CD4-positive, alpha-beta T cell treated with Interleukin-6 for 4 hours (primary cell): ENCODE data around the gene TRIM7.
"Not testable (repeated sequence)": the region's sequence is repeated elsewhere in the genome, so short reads cannot be mapped to it uniquely, and the experiment has no call there.

ENCODE experiments used
- DNase-seq: peaks from one replicate; pipeline ENCODE4 v3.0.0-alpha.2; 2020; ENCODE audit warnings: mixed read lengths

TRIM7 gene

DNA sequence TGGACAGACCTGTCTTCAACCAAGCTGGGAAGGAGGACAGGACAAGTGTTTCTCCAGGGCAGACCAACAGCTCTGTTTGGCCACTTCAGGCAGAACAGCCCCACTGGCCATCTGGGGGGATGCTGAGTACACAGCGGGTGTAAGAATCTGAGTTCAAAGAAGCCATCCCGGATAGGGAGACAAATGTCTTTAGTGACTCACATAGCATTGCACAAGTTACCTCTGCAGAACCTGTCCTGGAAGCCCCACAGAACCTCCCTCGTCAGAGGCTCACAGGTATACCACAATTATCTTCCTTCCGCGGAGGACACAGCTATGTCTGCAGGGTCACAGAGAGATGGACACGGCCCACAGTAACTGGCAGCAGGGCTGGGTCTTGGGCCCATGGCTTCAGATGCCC, 55.6 kb downstream of the TRIM7 start:
- no peak for DNase-seq

DNA sequence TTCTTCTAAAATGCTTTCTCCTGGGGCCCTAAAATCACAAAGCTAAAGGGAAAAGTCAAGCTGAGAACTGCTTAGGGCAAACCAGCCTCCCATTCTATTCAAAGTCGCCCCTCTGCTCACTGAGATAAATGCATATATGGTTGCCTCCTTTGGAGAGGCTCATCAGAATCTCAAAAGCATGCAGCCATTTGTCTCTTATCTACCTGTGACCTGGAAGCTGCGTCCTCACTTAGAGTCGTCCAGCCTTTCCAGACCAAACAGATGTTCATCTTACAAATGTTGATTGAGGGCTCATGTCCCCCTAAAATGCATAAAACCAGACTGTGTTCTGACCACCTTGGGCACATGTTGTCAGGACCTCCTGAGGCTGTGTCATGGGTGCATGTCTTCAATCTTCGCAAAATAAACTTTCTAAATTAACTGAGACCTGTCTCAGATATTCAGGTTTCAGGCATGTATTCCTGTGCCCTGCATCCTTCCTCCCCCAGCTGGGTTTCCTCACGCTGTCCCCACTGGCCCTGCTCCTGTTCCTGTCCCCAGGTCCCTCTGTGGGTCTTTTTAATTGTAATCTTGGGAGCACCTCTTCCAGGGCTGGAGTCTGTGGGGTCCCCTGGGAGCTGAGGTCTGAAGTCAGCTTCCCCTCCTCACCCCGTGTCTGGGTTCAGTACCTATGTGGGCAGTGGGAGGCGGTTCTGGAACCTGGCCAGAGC, 57.9 kb downstream of the TRIM7 start, which contains the start of gene OR2V2:
Gene OR2V2 (plus strand): TSS at position 660 of the 710 bp plus-strand sequence. CDS start 7,357 bp downstream, outside the sequence.
- not testable (repeated sequence) for DNase-seq

GRCh38 chr5:181145133-181145532, 59.9 kb downstream of the TRIM7 start:
- no peak for DNase-seq
